MM.1S (cell line): Measurements from ENCODE around the gene ART1.

Source experiments
- DNase-seq: peaks from one replicate; pipeline ENCODE4 v3.0.0-alpha.2; 2015
- H2AFZ ChIP-seq: fragments of 300-600 bp; sonication (generic); 2 replicates; pipeline ENCODE4 v1.6.0; 2016; ENCODE audit warnings: antibody characterized with exemption, low read length
- H3F3A ChIP-seq: fragments of 300-600 bp; sonication (generic); 2 replicates; pipeline ENCODE4 v1.6.1; 2016; ENCODE audit warnings: mild to moderate bottlenecking, antibody characterized with exemption, low read length, moderate library complexity, mixed read lengths; ENCODE audit not compliant: insufficient read depth
- H3K27ac ChIP-seq: fragments of 300-600 bp; sonication (generic); 2 replicates; pipeline ENCODE4 v1.5.1; 2016; ENCODE audit warnings: mild to moderate bottlenecking, low read length
- H3K27me3 ChIP-seq: fragments of 300-600 bp; sonication (generic); replicated peaks from 2 replicates; pipeline ENCODE4 v1.6.0; 2016; ENCODE audit warnings: low read length; ENCODE audit not compliant: insufficient read depth
- H3K36me3 ChIP-seq: fragments of 300-600 bp; sonication (generic); replicated peaks from 2 replicates; pipeline ENCODE4 v1.6.1; 2016; ENCODE audit warnings: mild to moderate bottlenecking, low read length, mixed read lengths; ENCODE audit not compliant: insufficient read depth
- H3K4me1 ChIP-seq: fragments of 300-600 bp; sonication (generic); 2 replicates; pipeline ENCODE4 v1.6.1; 2016; ENCODE audit warnings: low read length, mixed read lengths
- H3K4me2 ChIP-seq: fragments of 300-600 bp; sonication (generic); 2 replicates; pipeline ENCODE4 v1.6.0; 2016; ENCODE audit warnings: low read depth, low read length
- H3K4me3 ChIP-seq: fragments of 300-600 bp; sonication (generic); 2 replicates; pipeline ENCODE4 v1.5.1; 2016; ENCODE audit warnings: low read length, mixed read lengths
- H3K79me2 ChIP-seq: fragments of 300-600 bp; sonication (generic); 2 replicates; pipeline ENCODE4 v1.6.1; 2016; ENCODE audit warnings: mixed run types, low read length, mixed read lengths
- H3K9ac ChIP-seq: fragments of 300-600 bp; sonication (generic); 2 replicates; pipeline ENCODE4 v1.6.1; 2016; ENCODE audit warnings: low read length, mixed read lengths
- H3K9me2 ChIP-seq: fragments of 300-600 bp; sonication (generic); replicated peaks from 2 replicates; pipeline ENCODE4 v1.6.1; 2016; ENCODE audit warnings: mild to moderate bottlenecking, low read length, mixed read lengths; ENCODE audit not compliant: insufficient read depth
- H3K9me3 ChIP-seq: fragments of 300-600 bp; sonication (generic); replicated peaks from 2 replicates; pipeline ENCODE4 v1.6.1; 2016; ENCODE audit warnings: mild to moderate bottlenecking, low read length, mixed read lengths; ENCODE audit not compliant: insufficient read depth
- H4K20me1 ChIP-seq: fragments of 300-600 bp; sonication (generic); 2 replicates; pipeline ENCODE4 v1.6.1; 2016; ENCODE audit warnings: mild to moderate bottlenecking, low read length, moderate library complexity, mixed read lengths; ENCODE audit not compliant: insufficient read depth
- EZH2 ChIP-seq: fragments of 300-600 bp; sonication (generic); optimal IDR thresholded peaks from 2 replicates; pipeline ENCODE3; 2017; ENCODE audit warnings: low read depth, mild to moderate bottlenecking, antibody characterized with exemption, low read length, mixed read lengths
- EZH2phosphoT487 ChIP-seq: fragments of 300-600 bp; sonication (generic); IDR thresholded peaks from 2 replicates; pipeline ENCODE4 v1.6.1; 2018; ENCODE audit warnings: antibody characterized with exemption, low read length
- TF ChIP-seq, protein P1 (sequence below): fragments of 300-600 bp; sonication (generic); IDR thresholded peaks from 2 replicates; pipeline ENCODE4 v1.5.1; 2016; ENCODE audit warnings: antibody characterized with exemption, low read length, mixed read lengths

ART1 gene

DNA sequence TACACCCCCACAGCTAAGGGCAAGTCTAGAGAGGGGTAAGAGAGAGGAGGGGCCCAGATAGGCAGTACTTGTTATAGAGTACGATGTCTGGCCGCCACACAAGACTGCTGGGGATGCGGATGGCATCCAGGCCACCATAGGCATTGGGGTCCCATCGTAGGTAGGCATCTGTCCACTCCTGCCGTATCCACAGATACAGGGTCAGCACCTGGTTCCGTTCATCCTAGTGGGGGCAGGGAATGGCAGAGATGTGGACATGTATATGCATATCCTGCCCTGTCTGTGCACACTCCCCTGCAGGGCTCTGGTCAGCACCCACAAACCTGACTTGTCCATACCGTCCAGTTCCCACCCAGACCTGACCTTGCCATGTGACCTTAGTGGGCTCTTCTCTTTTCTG lies 24.2 kb downstream of the ART1 start:
- H2AFZ ChIP-seq = no peak overlapping the region
- H3K9ac ChIP-seq = no peak overlapping the region
- H3K9me3 ChIP-seq = no peaks in the 10 kb centered on the region
- H3K27me3 ChIP-seq = no peaks in the 10 kb centered on the region
- no peak overlapping the region for H3K4me2 ChIP-seq
- H3K79me2 ChIP-seq = no peaks in the 10 kb centered on the region
- H3K4me3 ChIP-seq = no peak overlapping the region
- H3K27ac ChIP-seq = no peak overlapping the region
- no peaks in the 10 kb centered on the region for H3F3A ChIP-seq
- H4K20me1 ChIP-seq = no peaks in the 10 kb centered on the region
- no peak for DNase-seq
- H3K36me3 ChIP-seq = no peaks in the 10 kb centered on the region; the same call in 1 of the 2 replicates
- TF ChIP-seq, protein P1, sequence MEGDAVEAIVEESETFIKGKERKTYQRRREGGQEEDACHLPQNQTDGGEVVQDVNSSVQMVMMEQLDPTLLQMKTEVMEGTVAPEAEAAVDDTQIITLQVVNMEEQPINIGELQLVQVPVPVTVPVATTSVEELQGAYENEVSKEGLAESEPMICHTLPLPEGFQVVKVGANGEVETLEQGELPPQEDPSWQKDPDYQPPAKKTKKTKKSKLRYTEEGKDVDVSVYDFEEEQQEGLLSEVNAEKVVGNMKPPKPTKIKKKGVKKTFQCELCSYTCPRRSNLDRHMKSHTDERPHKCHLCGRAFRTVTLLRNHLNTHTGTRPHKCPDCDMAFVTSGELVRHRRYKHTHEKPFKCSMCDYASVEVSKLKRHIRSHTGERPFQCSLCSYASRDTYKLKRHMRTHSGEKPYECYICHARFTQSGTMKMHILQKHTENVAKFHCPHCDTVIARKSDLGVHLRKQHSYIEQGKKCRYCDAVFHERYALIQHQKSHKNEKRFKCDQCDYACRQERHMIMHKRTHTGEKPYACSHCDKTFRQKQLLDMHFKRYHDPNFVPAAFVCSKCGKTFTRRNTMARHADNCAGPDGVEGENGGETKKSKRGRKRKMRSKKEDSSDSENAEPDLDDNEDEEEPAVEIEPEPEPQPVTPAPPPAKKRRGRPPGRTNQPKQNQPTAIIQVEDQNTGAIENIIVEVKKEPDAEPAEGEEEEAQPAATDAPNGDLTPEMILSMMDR = no peak
- no peak for TF ChIP-seq EZH2phosphoT487
- no peak for TF ChIP-seq EZH2
- no peaks in the 10 kb centered on the region for H3K4me1 ChIP-seq
- H3K9me2 ChIP-seq = no peaks in the 10 kb centered on the region

DNA sequence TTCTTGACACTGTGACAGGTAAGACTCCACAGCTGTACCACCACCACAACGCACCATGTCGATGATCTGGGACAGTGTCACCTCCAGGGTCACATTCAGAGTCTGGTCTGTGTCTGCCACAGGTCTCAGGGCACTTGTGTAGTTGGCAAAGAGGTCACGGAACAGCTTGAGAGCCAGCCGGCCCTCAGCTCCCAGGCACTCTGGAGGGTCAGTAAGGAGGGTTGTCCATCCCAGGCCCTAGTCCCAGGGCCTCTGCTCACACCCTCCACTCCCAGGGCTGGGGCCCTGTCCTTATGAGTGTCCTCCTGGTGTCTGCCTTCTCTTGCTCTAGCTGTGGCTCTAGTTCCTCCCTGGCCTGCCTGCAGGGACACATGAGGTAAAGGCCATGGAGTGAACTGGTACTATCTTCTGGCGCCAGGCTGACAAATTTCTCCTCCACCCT lies 24.8 kb downstream of the ART1 start:
- DNase-seq = no peak
- Histone ChIP-seq H3K9me3 (no peaks in the 10 kb centered on the region), H3F3A (no peaks in the 10 kb centered on the region), H3K9me2 (no peaks in the 10 kb centered on the region), H3K4me1 (no peaks in the 10 kb centered on the region), H2AFZ (no peak overlapping the region), H3K9ac (no peak overlapping the region), H3K36me3 (peaks cover 5% of the 10 kb centered on the region; the same call in 1 of the 2 replicates), H3K4me2 (no peak overlapping the region), H3K79me2 (no peaks in the 10 kb centered on the region), H4K20me1 (no peaks in the 10 kb centered on the region), H3K27ac (no peak overlapping the region), H3K27me3 (no peaks in the 10 kb centered on the region), H3K4me3 (no peak overlapping the region)
- TF ChIP-seq EZH2phosphoT487 = no peak
- no peak for TF ChIP-seq EZH2
- TF ChIP-seq, protein P1 = no peak

DNA sequence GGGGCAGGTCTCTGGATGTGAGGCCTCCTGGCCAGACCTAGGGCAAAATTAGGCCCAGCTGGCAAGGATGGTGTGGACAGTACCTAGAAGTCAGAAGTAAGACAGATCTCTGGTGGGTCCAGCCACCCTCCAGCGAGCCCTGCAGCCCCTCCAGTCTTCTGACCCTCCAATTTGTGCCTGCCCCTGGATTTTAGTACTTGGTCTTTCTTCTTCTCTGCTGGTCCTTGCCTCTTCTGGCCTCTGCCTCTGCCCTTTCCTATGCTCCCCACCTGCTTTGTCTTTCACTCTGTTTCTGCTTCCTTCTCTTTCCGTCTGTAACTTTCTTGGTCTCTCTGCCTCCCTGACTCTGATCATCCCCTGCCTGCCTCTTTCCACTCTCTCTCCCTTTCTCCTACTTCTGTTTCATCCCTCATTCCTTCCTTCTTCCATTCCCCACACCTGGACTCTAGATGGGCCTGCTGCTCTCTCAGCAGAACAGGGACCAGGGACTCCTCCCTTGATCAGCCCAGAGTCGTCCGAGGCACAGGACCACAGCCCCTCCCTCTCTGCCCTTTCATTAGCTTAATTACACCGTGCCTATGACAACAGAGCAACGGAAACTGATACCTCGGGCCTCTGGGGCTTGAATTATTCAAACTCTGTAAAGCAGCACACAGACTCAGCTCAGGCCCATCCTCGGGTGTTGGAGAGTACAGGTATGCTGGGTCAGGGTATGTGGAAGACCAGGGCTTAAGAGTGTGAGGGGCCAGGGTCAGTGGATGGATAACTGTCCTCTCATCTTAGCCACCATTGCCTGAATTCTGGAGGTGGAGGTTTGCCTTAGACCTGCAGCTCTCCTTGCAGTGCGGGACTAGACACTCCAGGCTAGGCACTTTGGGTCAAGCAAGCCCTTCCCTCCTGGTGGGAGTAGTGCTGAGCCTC lies 26.7 kb downstream of the ART1 start, which contains the start of gene CHRNA10:
TSS of gene CHRNA10 (minus strand) at position 51 of the 921 bp plus-strand sequence. CDS start 72 bp downstream, outside the sequence.
- no peak within 1 kb of the TSS for H3K4me2 ChIP-seq
- TF ChIP-seq EZH2phosphoT487 (no peak), EZH2 (no peak)
- TF ChIP-seq, protein P1 = no peak
- H3K36me3 ChIP-seq = peaks cover 10% of the 10 kb centered on the region; the same call in 1 of the 2 replicates
- H3K9ac ChIP-seq = no peak within 1 kb of the TSS
- H3K27ac ChIP-seq = no peak within 1 kb of the TSS
- H3F3A ChIP-seq = no peaks in the 10 kb centered on the region
- no peaks in the 10 kb centered on the region for H3K27me3 ChIP-seq
- no peak within 1 kb of the TSS for H3K4me3 ChIP-seq
- no peaks in the 10 kb centered on the region for H3K9me3 ChIP-seq
- DNase-seq = no peak
- H3K79me2 ChIP-seq = no peaks in the 10 kb centered on the region
- H3K4me1 ChIP-seq = no peaks in the 10 kb centered on the region
- H4K20me1 ChIP-seq = no peaks in the 10 kb centered on the region
- H2AFZ ChIP-seq = no peak within 1 kb of the TSS
- H3K9me2 ChIP-seq = no peaks in the 10 kb centered on the region
